Sigmoid colon (tissue), 4 donors: ENCODE measurements around the gene RER1.

ENCODE experiments used
- POLR2A ChIP-seq, 2 donors: fragments of 450-650 bp; IDR thresholded peaks; one replicate each; pipeline ENCODE4 v1.6.1; 2016; ENCODE audit warnings: antibody characterized with exemption in 2 of 2, mild to moderate bottlenecking in 2 of 2, moderate library complexity in 2 of 2
- POLR2AphosphoS5 ChIP-seq, 4 donors: sonication (generic); formaldehyde crosslinking; IDR thresholded peaks; one replicate each; pipeline ENCODE4 v1.6.1; 2017; ENCODE audit warnings: antibody characterized with exemption in 4 of 4
- TF ChIP-seq, protein P1 (sequence below), 4 experiments: fragments of 450-650 bp in 3 of 4; fragments of 200-600 bp in 1 of 4; IDR thresholded peaks; one replicate each; pipeline ENCODE4 v1.5.1; 2016 to 2019; ENCODE audit warnings: antibody characterized with exemption in 4 of 4, mild to moderate bottlenecking in 3 of 4, moderate library complexity in 2 of 4

- TF ChIP-seq, protein P1, sequence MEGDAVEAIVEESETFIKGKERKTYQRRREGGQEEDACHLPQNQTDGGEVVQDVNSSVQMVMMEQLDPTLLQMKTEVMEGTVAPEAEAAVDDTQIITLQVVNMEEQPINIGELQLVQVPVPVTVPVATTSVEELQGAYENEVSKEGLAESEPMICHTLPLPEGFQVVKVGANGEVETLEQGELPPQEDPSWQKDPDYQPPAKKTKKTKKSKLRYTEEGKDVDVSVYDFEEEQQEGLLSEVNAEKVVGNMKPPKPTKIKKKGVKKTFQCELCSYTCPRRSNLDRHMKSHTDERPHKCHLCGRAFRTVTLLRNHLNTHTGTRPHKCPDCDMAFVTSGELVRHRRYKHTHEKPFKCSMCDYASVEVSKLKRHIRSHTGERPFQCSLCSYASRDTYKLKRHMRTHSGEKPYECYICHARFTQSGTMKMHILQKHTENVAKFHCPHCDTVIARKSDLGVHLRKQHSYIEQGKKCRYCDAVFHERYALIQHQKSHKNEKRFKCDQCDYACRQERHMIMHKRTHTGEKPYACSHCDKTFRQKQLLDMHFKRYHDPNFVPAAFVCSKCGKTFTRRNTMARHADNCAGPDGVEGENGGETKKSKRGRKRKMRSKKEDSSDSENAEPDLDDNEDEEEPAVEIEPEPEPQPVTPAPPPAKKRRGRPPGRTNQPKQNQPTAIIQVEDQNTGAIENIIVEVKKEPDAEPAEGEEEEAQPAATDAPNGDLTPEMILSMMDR (IDR thresholded peaks at IDR 0.05): no peak
- TF ChIP-seq POLR2AphosphoS5 (IDR thresholded peaks at IDR 0.05) (no peak), POLR2A (IDR thresholded peaks at IDR 0.05) (no peak)
Observed at GRCh38 chr1:2407991-2408275, 16.3 kb downstream of the RER1 start.
